Measurements from ENCODE around the gene PAX2.

GRCh38 chr10:100735087-100735336 is 10.4 kb upstream of the PAX2 start:
- TF ChIP-seq EZH2 (IDR thresholded peaks at IDR 0.05; ENCODE audit: insufficient read depth, poor library complexity, severe bottlenecking) (no peak), EZH2phosphoT487 (IDR thresholded peaks at IDR 0.05; ENCODE audit: insufficient read depth, low read depth) (no peak)
